NCI-H128 (cell line): ENCODE results near the gene HPCAL4.

Experiments
- DNase-seq: peaks from one replicate; lab custom pipeline; 2025; ENCODE audit not compliant: unreplicated experiment; lab: John Stamatoyannopoulos, UW

HPCAL4 gene

DNA sequence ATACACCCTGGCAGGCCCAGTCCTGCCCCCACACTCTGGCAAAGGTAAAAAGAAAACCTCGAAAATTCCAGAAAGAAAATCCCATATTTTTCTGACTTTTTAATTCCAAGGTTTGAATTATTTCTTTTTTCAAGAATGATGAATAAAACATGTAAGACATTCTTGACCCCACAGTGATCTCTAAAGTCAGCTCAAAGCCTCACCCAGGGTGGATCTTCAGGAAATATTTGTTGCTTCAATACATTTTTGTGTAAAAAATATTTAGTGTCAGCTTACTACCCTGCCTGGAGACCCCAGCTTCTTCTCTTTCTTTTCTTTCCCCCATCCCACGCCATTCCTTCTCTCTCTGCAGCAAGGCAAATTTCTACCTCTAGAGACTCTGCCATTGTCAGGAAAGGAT is 12.3 kb downstream of the HPCAL4 start:
- no peak for DNase-seq

- DNase-seq: no peak
Measured at GRCh38 chr1:39677645-39678044, 13.6 kb downstream of the HPCAL4 start.

GRCh38 chr1:39676948-39677548 is 14.2 kb downstream of the HPCAL4 start:
- no peak for DNase-seq

- no peak for DNase-seq
Measured at GRCh38 chr1:39675220-39675619, 16.0 kb downstream of the HPCAL4 start.

DNA sequence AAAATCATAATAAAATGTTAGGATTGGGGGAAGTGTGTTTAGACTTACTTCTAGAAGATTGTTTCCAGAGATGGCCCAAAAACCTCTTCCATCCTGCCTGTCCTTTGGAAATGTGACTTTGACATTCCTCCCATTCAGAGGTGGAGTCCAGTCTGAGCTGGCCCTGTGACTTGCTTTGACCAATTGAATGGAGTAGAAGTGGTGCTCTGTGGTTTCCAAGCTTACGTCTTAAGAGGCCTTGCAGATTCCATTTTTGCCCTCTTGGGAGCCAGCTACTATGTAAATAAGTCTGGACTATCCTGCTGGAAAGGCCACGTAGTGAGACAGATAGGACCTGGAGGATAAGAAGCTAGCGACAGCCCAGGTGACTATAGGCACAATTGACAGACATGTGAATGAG is 18.0 kb downstream of the HPCAL4 start:
- DNase-seq: no peak

- DNase-seq: no peak
Measured at GRCh38 chr1:39672551-39672947, 18.7 kb downstream of the HPCAL4 start.

GRCh38 chr1:39671793-39672550 is 19.3 kb downstream of the HPCAL4 start, which contains the start of gene NT5C1A:
TSS of gene NT5C1A (minus strand) at chr1:39672107. CDS start at chr1:39672038, 69 bp downstream.
- no peak for DNase-seq

- DNase-seq: no peak
Measured at GRCh38 chr1:39671433-39671792, 19.8 kb downstream of the HPCAL4 start.

- no peak for DNase-seq
Measured at GRCh38 chr1:39670689-39671088, 20.5 kb downstream of the HPCAL4 start.

DNA sequence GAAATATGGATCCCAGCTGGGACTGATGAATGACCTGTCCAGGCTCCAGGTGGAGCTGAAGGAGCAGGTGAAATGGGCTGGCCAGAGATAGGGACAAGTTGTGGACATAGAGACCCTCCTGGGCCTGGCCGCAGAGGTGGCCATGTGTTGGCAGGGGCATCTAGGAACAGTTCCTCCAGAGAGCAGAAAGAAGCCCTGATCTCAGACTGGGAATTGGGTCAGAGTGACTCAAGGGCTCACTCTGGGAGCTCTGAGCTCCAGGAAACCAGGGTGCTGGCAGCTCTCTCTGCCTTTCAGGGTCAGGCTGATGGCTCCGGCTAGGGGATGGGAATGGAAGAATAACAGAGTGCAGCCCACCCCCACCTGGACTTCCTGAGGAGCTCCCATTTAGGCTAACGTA is 22.3 kb downstream of the HPCAL4 start:
- no peak for DNase-seq

- no peak for DNase-seq
Measured at GRCh38 chr1:39668111-39668510, 23.1 kb downstream of the HPCAL4 start.

GRCh38 chr1:39666772-39667171 is 24.5 kb downstream of the HPCAL4 start:
- no peak for DNase-seq

DNA sequence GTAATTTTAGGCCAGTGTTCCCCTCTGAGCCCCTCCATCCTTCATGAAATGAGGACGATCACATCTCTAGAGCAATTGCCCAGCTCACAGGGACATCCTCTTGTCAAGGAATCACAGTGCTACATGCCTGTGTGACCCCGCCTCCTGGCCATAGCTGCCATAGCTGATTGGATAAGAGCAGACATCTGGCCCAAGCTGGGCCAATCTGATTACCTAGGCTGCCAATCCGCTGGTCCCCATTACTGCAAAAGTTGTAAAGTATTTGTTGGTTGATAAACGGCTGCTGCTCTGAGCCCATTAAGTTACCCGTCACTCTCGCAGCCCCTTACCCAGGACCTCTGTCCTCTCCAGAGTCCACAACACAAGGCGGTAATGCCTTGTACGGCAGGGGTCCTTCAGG is 27.7 kb downstream of the HPCAL4 start:
- DNase-seq: no peak

DNA sequence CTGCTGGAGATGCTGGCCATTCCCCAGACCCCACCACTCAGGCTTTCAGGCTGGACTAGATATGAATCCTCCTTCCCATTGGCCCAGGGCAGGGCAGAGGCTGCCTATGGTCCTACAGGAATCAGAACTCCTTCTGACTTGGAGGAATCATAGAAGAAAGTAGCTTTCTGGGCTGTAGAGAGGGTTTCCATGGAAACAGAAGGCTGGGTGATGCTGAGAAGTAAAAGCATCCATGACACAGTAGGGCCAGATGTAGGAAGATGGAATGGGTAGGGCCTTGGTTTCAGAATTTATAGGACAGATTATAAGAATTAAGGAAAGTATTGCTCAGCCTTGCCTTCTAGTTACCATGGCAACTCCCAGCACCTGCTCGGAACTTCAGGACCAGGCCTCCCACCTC is 28.4 kb downstream of the HPCAL4 start:
- no peak for DNase-seq

DNA sequence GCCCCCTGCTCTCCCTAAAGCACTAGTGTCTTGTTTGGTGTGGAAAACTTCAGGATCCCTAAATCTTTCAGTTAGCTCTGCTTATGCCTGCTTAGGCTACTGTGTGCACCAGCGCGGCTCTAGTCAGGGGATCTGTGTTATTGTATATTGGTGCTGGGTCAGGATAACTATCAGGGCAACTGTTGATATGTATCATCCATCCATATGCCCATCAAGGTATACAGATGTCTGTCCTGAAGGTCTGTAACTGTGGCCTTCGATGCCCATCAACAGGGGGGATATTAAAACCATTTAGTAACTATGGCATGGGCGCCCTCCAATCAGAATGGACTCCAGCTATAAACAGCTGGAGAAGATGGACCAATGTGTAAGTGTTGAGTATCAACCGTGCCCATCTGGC is 31.7 kb downstream of the HPCAL4 start:
- no peak for DNase-seq

- no peak for DNase-seq
Measured at GRCh38 chr1:39659110-39659509, 32.1 kb downstream of the HPCAL4 start.

DNA sequence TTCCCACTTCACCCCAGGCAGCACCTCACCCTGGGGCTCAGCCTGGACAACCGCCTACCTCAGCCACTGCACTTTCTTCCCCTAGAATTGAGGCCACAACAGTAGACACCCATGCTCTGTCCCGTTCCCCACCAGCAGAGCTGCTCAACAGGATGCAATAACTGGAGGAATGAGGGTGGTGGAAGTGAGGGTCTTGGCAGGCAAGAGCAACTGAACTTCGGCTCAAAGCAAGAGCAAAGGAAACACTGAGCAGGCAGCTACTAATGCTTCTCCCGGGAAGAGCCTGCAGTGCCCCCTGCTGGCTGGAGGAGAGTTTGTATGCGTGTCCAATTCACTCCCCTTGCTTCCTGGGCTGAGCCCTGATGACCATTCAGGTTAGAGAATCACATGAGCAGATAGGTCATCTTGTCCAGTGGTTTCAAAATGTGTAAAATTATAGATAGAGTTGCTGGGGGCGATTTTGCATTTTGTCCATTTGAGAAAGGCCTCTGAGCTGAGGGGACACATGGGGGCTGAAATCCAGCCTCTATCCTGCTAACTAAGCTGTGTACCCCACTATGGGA is 33.2 kb downstream of the HPCAL4 start:
- peak; percentile 34 for DNase-seq

- DNase-seq: no peak
Measured at GRCh38 chr1:39657402-39657801, 33.8 kb downstream of the HPCAL4 start.

- no peak for DNase-seq
Measured at GRCh38 chr1:39656391-39656790, 34.8 kb downstream of the HPCAL4 start.

GRCh38 chr1:39655578-39656268 is 35.5 kb downstream of the HPCAL4 start:
- DNase-seq: no peak

- DNase-seq: no peak
Measured at GRCh38 chr1:39654291-39654690, 36.9 kb downstream of the HPCAL4 start.

DNA sequence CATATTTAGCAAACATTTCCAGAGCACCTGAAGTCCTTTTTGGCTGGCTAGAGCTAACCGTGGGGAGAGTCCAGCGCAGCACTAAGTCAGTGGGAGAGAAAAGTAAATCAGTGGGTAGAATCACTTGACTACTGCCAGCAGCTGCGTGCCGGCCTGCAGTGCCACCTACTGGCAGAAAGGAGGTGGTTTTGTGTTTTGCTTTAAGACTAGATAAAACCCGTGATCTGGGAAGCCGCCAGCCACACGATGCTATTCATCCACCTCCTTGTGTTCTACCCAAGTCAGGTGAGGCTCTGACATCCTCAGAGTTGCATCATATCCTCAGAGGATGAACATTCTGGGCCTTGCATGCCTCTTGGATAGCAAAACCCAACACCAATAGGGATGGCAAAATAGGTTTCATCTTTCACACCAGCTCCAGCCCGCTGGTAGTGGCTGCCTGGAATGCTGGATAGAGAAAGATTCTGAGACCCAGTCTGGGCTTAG is 37.6 kb downstream of the HPCAL4 start:
- peak; percentile 52 for DNase-seq
